ENCODE data around the gene TNRC6A.
"Not testable (repeated sequence)": the region's sequence is repeated elsewhere in the genome, so short reads cannot be mapped to it uniquely, and the experiment has no call there.

Gene TNRC6A

DNA sequence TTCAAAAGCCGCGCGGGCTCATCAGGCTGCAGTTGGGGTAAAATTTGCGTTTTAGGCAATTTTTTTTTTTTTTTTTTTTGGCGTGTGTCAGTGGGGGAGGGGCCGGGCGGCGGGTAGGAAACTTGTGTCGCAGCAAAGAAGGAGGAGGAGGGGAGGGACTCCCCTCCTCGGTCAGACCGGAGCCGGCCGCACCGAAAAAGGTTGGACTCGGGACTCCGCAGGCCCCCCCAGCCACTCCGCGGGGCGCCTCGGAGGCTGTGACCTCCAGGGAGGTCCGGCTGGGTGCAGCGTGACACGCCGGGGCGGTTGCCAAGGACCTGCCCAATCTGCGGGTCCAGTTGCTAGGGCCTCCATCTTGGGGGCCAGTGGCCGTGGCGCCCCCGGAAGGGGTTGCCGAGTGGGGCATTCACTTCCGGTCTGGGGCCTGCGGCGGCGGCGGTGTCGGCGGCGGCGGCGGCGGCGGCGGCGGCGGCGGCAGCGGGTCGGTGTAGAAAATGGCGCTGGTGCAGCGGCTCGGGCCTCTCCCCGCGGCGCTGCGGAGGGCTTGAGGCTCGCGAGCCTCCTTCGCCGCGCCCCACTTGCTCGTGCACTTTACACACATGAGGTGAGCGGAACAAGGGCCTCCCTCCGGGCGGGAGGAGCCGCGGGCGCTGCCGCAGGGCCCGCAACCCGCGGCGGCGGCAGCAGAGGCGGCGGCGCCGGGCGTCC lies at the start of gene TNRC6A:
Gene TNRC6A, plus strand, starts transcription at position 409 of the 708 bp plus-strand sequence. Its CDS starts 191 bp downstream, at position 600.
- peak; percentile 49 to 65 for DNase-seq (ENCODE audit: low read depth in 2 of 2)

DNA sequence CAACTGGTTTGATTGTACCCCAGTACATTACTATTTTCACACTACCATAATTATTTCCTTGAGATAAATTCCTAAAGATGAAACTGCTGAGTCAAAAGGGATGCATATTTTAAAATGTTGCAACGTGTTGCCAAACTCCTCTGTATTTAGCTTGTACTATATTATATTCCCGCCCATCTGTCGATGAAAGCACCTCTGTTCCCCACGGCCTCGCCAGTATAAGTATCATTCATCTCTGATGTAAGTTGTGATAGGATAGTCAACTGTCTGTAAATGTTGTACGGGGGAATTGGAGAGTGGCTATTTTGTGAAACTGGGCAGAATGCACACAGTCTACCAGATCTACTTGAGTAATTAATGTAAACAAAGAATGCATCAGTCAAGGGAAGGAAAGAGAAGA lies 47.7 kb upstream of the TNRC6A start:
- no peak for DNase-seq (ENCODE audit: low read depth in 2 of 2)

DNA sequence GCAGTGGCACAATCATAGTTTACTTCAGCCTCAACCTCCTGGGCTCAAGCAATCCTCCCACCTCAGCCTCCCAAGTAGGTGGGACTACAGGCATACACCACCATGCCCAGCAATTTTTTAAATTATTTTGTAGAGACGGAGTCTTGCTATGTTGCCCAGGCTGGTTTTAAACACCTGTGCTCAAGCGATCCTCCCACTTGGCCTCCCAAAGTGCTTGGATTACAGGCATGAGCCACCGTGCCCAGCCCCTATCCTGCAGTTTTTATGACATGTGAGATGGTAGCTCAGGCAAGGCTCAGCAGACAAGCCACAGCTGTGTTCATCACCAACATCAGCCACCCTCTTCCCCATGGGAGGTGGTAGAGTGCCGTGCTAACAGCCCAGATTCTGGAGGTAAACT lies 46.2 kb upstream of the TNRC6A start:
- DNase-seq (ENCODE audit: low read depth in 2 of 2): no peak

DNA sequence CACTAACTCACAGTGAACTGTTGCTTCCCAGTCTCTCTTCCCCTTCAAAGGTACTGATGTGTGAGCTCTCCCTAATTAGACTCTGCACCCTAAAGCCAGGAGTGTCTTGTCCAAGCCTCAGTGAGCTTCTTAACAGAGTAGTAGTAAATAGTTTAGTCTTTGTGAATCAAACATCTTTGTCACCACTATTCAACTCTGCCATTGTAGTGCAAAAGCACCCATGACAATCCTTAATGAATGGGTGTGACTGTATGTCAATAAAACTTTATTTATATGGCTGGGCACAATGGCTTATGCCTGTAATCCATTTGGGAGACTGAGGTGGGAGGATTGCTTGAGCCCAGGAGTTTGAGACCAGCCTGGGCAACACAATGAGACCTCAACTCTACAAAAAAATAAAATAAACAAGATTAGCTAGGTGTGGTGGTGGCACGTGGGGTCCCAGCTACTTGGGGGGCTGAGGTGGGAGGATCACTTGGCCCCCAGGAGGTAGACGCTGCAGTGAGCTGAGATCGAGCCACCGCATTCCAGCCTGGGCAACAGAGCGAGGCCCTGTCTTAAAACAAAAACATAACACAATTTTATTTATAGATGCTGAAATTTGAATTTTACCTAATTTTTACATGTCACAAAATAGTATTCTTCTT lies 45.5 kb upstream of the TNRC6A start:
- DNase-seq (ENCODE audit: low read depth in 2 of 2): no peak

DNA sequence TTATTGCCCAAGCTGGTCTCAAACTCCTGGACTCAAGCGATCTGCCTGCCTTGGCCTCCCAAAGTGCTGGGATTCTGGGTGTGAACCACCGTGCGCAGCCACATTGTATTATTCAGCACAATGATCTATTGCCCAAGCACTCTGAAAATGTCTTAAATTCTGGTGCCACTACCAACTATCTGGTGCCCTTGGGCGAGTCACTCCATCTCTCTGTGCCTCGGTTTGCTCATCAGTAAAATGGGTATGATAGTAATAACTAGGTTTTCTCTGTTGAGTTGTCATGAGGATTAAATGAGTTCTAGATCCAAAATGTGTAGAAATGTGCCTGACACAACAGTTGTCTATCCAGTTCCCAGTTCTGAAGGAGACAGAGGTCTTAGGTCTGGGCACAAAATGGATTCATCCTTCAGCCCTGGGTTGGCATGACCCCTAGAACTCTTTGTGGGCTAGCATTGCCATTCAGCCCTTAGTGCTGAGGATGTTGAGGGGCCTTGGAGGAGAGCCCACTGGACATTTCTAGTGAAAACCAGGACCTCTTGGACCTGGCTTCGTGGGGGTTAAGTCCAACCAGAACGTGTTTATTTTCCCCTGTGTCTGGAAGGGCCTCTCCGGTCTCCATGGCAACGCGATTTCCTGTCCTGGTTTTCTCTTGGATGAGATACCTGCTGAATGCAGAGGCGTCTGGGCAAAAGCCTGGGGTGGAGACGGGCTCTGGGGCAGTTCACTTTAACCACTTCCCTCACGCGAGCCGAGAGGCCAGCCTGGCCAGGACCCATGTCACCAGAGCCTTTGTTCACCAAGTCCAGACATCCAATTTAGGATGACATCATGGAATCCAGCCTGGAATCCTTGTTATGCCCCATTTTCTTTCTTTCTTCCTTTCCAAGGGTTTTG lies 43.7 kb upstream of the TNRC6A start:
- DNase-seq (ENCODE audit: low read depth in 2 of 2): no peak

DNA sequence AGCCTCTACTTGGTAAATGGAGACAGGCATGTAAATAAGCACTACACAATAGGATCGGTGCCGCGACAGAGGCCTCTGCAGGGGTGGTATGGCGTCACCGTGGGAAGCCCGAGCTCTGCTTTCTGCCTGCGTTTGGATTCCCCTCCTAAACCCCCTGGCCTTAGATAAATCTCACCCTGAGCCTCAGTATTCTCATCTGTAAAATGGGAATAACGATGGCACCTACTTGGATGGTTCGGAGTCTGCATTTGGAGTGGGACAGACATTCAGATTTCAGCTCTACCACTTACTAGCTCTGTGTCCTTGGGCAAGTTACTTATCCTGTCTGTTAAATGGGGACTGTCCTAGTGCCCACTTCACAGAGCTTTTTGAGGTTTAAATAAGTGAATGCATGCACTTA lies 42.8 kb upstream of the TNRC6A start:
- no peak for DNase-seq (ENCODE audit: low read depth in 2 of 2)

DNA sequence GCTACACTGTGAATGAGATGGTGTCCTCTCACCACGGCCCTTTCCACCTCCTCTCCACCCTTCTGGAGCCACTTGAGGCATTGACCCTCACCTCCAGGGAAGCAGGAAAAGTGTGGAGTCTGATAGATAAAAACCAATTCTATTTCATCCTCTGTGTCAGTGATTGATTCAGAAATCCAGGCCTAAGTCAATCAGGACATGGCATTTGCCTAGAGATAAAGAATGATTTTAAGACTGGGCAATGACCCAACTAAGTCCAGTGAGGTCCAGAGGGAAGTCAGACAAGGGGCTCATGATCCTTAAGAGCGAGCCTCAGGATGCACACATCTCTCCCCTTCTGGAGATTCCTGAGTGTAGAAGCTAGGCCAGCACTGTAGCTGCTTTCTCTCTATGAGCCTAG lies 41.1 kb upstream of the TNRC6A start:
- no peak for DNase-seq (ENCODE audit: low read depth in 2 of 2)

DNA sequence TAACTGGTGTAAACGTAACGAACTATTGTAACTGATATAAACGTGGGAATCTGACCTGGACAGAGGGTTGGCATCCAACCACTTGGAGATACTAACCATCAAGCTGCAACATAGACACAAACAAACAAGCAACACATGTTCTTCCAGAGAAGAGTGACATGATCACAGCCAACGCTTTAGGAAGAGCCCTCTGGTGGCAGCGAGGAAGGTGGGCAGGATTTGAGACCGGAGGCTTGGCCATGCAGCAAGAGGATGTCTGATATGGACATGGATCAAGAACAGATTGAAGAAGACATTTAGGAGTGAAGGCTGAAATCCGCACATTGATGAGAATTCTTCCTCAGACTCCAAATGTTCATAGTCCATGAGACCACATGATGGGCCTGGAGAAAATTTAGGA lies 40.3 kb upstream of the TNRC6A start:
- no peak for DNase-seq (ENCODE audit: low read depth in 2 of 2)

DNA sequence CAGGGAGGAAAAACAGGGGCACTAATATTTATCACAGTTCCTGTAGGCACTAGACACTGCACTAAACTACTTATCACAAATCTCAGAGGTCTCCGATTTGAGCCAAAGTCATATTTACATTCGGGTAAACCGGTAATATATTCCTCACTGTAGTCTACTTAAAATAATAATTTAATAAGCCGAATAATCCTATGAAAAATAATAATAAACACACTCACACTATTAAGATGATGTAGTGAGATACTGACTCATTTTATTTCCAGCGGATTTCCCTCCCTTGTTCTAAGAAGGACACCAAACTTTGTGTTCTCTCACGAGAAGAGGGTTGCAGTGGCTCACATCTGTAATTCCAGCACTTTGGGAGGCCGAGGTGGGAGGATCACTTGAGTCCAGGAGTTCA lies 36.6 kb upstream of the TNRC6A start:
- no peak for DNase-seq (ENCODE audit: low read depth in 2 of 2)

DNA sequence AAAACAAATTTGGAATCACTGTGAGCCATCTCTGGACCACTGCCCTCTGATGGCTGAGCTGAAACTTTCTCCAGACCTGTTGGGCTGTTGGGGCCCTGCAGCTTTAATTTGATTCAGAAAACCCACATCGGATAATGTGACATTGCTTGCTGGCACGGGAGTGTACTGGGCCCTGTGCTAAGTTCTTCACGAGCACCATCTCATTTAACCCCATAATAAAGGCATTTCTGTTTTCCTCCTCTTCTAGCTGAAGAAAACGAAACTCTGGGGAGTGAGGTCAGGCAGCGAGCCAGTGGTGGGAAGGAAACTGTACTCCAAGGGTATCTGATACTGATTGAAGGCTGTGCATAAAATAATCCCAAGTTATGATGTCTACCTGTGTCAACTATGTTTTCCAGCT lies 34.5 kb upstream of the TNRC6A start:
- no peak for DNase-seq (ENCODE audit: low read depth in 2 of 2)

DNA sequence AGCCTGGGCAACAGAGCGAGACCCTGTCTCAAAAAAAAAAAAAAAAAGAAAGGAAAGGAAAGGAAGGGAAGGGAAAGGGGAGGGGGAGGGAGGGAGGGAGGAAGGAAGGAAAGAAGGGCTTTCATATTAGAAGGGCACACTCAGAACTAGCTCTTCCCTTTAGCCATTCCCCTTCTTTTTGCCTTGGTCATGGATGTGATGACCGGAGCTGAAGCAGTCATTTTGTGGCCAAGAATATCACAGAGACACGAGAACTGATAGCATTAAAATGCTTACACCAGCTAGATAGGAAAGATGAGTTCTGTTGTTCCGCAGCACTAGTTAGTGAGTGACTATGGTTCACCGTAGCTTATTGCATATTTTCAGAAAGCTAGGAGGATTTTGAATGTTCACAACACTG lies 32.8 kb upstream of the TNRC6A start:
- no peak for DNase-seq (ENCODE audit: low read depth in 2 of 2)

DNA sequence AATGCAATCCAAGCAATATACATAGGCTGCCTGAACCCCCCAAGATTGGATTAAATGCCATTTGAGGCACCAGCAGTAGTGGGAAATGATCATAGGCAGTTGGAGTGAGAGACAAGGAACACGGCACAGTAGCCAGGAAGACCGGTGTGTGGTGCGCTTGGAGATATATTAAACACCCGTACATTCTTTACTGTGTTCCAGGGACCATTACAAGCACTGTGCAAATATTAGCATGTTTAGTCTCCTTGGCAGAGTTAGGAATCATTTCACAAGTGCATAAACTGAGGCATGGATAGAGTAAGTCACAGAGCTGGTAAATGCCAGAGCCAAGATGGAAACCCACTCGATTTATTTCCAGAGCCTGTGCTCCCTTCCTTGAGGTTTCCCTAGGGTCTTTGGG lies 31.1 kb upstream of the TNRC6A start:
- no peak for DNase-seq (ENCODE audit: low read depth in 2 of 2)

DNA sequence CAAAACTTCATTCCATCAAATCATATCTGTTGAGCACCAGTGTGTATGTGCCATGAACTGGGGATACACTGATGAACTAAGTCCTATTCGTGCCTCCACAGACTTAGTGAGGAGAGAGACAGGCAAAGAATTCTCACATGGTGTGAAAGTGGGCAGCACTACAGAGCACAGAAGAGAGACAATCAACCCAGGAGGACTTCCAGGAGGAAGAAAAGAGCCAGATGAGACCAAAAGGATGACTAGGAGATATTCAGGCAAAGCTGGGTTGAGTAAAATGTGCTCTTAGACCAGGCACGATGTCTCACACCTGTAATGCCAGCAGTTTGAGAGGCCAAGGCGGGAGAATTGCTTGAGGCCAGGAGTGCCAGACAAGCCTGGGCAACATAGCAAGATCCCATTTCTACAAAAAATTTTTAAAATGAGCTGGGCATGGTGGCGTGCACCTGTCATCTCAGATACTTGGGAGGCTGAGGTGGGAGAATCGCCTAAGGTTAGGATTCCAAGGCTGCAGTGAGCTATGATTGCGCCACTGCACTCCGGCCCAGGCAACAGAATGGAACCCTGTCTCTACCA lies 30.2 kb upstream of the TNRC6A start:
- DNase-seq (ENCODE audit: low read depth in 2 of 2): no peak

DNA sequence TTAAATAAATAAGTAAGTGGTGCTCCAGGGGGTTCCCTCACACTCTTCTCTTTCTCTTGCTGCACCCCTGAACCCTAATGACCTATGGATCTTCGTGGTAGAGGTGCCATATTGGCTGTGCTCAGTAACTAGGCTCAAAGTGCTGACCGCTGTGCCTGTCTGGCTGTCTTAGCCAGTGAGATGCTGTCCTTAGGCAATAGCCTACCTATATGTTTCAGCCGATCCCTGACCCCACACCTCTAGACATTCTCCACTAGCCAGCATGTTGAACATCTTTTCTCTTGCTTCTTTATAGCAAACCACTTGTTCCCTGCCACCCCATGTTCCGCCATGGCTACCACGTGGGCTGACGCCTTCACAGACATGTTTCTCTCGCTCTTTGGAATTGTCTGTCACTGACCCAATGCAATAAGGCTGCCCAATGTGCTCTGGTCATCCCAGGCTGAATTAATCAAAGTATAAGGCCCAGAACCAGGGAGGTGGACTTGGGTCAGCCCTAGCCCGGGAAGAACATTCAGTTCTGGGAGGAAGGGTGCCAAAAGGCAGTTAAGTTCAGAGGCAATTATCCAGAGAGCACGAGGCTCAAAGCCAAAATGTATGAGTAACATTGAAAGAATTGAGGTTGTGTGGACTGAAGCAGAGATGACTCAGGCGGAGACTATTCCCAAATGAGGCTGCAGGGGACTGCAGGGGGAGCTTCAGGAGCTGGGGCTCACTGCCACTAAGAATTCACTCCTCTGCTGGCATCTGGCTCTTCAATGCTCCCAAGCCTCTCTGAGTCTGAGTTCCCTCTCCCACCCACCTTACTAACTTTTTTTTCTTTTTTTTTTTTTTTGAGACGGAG lies 28.7 kb upstream of the TNRC6A start:
- no peak for DNase-seq (ENCODE audit: low read depth in 2 of 2)

DNA sequence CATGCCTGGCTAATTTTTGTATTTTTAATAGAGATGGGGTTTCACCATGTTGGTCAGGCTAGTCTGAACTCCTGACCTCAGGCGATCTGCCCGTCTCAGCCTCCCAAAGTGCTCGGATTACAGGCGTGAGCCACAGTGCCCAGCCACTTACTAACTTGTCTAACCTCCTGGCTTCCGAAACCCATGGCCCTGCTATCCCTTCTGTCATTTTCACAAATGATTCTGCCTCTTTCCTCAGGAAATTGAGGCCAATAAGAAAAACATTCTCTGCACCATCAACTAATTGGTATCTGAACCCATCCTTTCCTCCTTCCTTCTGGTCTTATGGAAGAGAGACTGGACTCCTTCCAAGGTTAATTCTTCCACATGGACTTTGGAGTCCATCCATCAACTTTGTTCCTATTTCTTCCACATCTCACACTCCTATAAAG lies 27.9 kb upstream of the TNRC6A start:
- no peak for DNase-seq (ENCODE audit: low read depth in 2 of 2)

DNA sequence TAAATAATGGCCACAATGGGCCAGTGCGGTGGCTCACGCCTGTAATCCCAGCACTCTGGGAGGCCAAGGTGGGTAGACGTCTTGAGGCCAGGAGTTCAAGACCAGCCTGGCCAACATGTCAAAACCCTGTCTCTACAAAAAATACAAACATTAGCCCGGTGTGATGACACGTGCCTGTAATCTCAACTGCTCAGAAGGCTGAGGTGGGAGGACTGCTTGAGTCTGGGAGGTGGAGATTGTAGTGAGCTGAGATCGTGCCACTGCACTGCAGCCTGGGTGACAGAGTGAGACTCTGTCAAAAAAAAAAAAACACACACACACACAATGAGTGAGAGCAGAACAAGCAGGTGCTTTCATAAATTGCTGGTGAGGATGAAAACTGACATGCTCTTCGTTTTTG lies 21.7 kb upstream of the TNRC6A start:
- not testable (repeated sequence) for DNase-seq (ENCODE audit: low read depth in 2 of 2)

DNA sequence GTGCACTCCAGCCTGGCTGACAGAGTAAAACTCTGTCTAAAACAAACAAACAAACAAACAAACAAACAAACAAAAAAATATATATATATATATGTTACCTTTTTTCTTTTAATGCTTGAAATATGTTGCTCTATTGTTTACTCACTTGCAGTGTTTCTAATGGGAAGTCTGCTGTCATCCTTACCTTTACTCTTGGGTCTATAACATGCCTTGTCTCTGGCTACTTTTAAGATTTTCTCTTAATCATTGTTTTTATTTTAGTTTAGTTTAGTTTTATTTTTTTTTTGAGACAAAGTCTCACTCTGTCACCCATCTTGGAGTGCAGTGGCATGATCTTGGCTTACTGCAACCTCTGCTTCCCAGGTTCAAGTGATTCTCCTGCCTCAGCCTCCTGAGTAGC lies 16.1 kb upstream of the TNRC6A start:
- DNase-seq (ENCODE audit: low read depth in 2 of 2): no peak

DNA sequence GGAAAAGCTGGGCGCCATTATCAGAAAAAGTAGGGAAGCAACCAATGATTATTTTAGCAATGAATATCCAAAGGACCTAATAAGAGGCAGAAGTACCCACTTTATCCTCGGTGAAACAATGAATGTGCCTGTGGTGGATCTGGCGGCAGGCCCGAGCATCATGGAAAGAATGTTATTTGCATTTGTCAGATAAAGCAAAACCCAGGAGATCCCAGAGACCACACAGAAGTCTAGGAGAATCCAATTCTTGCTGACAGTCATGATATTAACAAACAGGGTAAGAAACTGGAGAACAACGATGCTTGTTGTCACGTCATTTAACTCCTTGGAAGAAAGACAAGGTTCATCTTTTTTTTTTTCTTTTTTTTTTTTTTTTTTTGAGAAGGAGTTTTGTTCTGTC lies 12.0 kb upstream of the TNRC6A start:
- no peak for DNase-seq (ENCODE audit: low read depth in 2 of 2)

DNA sequence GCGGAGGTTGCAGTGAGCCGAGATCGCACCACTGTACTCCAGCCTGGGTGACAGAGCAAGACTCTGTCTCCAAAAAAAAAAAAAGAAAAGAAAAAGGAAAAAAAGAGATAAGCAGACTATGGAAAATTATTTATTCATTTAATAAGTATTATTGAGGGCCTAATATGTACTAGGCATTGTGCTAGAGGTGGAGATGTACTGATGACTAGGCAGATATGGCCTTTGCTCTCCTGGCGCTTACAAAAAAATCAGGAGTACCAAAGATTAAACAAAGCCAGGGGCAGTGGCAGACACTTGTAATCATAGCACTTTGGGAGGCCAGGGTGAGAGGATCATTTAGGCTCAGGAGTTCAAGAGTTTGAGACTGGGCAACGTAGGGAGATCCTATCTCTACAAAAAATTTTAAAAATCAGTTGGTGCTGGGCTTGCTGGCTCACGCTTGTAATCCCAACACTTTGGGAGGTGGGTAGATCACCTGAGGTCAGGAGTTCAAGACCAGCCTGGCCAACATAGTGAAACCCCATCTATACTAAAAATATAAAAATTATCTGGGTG lies 10.4 kb upstream of the TNRC6A start:
- DNase-seq (ENCODE audit: low read depth in 2 of 2): no peak

DNA sequence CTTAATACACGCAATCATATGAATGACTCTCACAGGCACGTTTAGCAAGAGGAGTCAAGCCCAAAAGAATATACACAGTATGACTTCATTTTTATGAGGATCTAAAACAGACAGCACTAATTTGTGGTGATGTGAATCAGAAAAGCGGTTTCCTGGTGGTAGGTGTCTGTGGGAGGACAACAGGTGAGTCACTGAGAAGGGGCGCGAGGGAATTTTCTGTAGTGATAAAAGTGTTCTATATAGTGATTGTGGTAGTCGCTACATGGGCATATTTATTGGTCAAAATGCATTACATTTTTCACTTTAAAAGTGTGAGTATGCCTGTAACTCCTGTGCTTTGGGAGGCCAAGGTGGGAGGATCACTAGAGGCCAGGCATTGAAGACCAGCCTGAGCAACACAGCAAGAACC lies 7.6 kb upstream of the TNRC6A start:
- no peak for DNase-seq (ENCODE audit: low read depth in 2 of 2)

DNA sequence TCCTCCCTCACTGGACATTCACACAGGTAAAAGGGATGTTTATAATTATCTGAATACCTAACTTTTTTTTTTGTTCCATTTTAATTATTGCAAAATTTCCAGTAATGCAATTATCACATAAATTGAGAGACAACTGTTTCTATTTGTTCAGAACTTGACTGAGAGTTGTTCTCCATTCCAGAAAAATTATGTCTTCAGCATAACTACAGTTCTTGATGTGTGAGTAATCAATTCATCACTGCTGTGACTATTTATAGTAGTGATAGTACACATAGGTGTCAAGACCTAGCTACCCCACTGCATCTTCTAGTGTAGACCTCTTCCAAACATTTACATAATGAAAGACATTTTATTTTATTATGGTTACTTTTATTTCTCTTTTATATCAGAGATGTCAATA lies 5.8 kb upstream of the TNRC6A start:
- DNase-seq (ENCODE audit: low read depth in 2 of 2): no peak
